Lower lobe of right lung (tissue), 2 donors: ENCODE data around the gene PLOD3. TPM values are rescaled to one million over a fixed set of nuclear protein-coding genes. Genes with fewer than 3 reads are reported as not detected.
"Not testable (repeated sequence)": the region's sequence is repeated elsewhere in the genome, so short reads cannot be mapped to it uniquely, and the experiment has no call there.

Experiments used
- ATAC-seq, 2 donors: fragments of 200-7000 bp; cut with Tn5 transposase; one replicate each; pipeline ENCODE4 v1.9.1; 2020 to 2022; ENCODE audit warnings: mild to moderate bottlenecking in 2 of 2, moderate library complexity in 2 of 2
- DNase-seq: peaks from one replicate; pipeline ENCODE4 v3.0.0-alpha.2; 2020
- H3K27ac ChIP-seq: fragments of 200-600 bp; one replicate; pipeline ENCODE4 v1.8.0; 2022
- H3K27me3 ChIP-seq: fragments of 200-600 bp; one replicate; pipeline ENCODE4 v1.8.0; 2022; ENCODE audit warnings: low read depth
- H3K36me3 ChIP-seq: fragments of 200-600 bp; one replicate; pipeline ENCODE4 v1.8.0; 2022; ENCODE audit warnings: mild to moderate bottlenecking
- H3K4me1 ChIP-seq: fragments of 200-600 bp; one replicate; pipeline ENCODE4 v1.8.0; 2022
- H3K4me3 ChIP-seq: fragments of 200-600 bp; one replicate; pipeline ENCODE4 v1.8.0; 2022; ENCODE audit warnings: mild to moderate bottlenecking
- H3K9me3 ChIP-seq: fragments of 200-600 bp; one replicate; pipeline ENCODE4 v1.8.0; 2022
- CTCF ChIP-seq: fragments of 200-600 bp; IDR thresholded peaks from one replicate; pipeline ENCODE4 v1.8.0; 2022; ENCODE audit warnings: antibody characterized with exemption, mild to moderate bottlenecking
- intact Hi-C: fragments of 100-400 bp; cut with DNase I; formaldehyde crosslinking; loops from one replicate; pipeline ENCODE4 v1.11.0; 2022
- long read RNA-seq: library from polyadenylated mRNA; unstranded; transcript quantifications from one replicate; pipeline ENCODE4 v2.0.0, GENCODE V29; 2021
- total RNA-seq: library from RNA; stranded (reverse); fragmentation: NEBNext Ultra II Directional; extraction: Animal tissue kit (Norgen Biotek cat#: 25700); gene quantifications from one replicate; pipeline ENCODE4 v1.2.1, GENCODE V29; 2021
- donor health status: DM: no; HTN: yes; CAD: no; lungs with severe emphysema.

The PLOD3 gene, protein sequence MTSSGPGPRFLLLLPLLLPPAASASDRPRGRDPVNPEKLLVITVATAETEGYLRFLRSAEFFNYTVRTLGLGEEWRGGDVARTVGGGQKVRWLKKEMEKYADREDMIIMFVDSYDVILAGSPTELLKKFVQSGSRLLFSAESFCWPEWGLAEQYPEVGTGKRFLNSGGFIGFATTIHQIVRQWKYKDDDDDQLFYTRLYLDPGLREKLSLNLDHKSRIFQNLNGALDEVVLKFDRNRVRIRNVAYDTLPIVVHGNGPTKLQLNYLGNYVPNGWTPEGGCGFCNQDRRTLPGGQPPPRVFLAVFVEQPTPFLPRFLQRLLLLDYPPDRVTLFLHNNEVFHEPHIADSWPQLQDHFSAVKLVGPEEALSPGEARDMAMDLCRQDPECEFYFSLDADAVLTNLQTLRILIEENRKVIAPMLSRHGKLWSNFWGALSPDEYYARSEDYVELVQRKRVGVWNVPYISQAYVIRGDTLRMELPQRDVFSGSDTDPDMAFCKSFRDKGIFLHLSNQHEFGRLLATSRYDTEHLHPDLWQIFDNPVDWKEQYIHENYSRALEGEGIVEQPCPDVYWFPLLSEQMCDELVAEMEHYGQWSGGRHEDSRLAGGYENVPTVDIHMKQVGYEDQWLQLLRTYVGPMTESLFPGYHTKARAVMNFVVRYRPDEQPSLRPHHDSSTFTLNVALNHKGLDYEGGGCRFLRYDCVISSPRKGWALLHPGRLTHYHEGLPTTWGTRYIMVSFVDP
- 87.9 TPM for total RNA-seq
- long read RNA-seq, transcript PLOD3-201 (19 exons, 2,920 nt), result major isoform, 33 of 87 reads
- long read RNA-seq, partial matches to known transcripts, result 47 of 87 reads
- long read RNA-seq, other reads (novel, unspliced or antisense), result 6 of 87 reads

GRCh38 chr7:101217388-101218235 is at the start of gene PLOD3, which contains the start of gene ZNHIT1:
Gene PLOD3 (minus strand): TSS chr7:101217581. CDS start chr7:101217274, 307 bp downstream.
Gene ZNHIT1 (plus strand): TSS chr7:101218165. CDS start chr7:101218196, 31 bp downstream.
- peak within 1 kb of the TSS; percentile 94 for H3K4me3 ChIP-seq
- peak; percentile 92 to 95 for ATAC-seq
- no peaks in the 10 kb centered on the region for H3K9me3 ChIP-seq
- TF ChIP-seq CTCF, result no peak
- peak; percentile 98 for DNase-seq
- no peaks in the 10 kb centered on the region for H3K27me3 ChIP-seq
- H3K4me1 ChIP-seq, result peaks cover 30% of the 10 kb centered on the region
- intact Hi-C loops, result no loop called here
- H3K27ac ChIP-seq, result peak within 1 kb of the TSS; percentile 93
- peaks cover 47% of the 10 kb centered on the region for H3K36me3 ChIP-seq

- H3K36me3 ChIP-seq, result no peaks in the 10 kb centered on the region
- DNase-seq (no peak), ATAC-seq (no peak)
- no peaks in the 10 kb centered on the region for H3K9me3 ChIP-seq
- no peak overlapping the region for H3K27ac ChIP-seq
- no peak for TF ChIP-seq CTCF
- H3K4me1 ChIP-seq, result no peaks in the 10 kb centered on the region
- no peak overlapping the region for H3K4me3 ChIP-seq
- intact Hi-C loops, result no loop called here
- peaks cover 17% of the 10 kb centered on the region for H3K27me3 ChIP-seq
Observed at GRCh38 chr7:101265622-101266516, 48.5 kb upstream of the PLOD3 start.

GRCh38 chr7:101264102-101264706 is 46.8 kb upstream of the PLOD3 start:
- ATAC-seq, H3K27ac ChIP-seq, H3K4me3 ChIP-seq, H3K4me1 ChIP-seq, H3K36me3 ChIP-seq, intact Hi-C loops, H3K9me3 ChIP-seq, DNase-seq: not testable (repeated sequence)
- H3K27me3 ChIP-seq, result peaks cover 18% of the 10 kb centered on the region

- intact Hi-C loops, result no loop called here
- Histone ChIP-seq H3K27me3 (peaks cover 11% of the 10 kb centered on the region), H3K36me3 (no peaks in the 10 kb centered on the region), H3K27ac (no peak overlapping the region), H3K9me3 (no peaks in the 10 kb centered on the region), H3K4me1 (no peaks in the 10 kb centered on the region), H3K4me3 (no peak overlapping the region)
- ATAC-seq (no peak), DNase-seq (no peak)
- TF ChIP-seq CTCF, result no peak
Observed at GRCh38 chr7:101258243-101258731, 40.9 kb upstream of the PLOD3 start.

- DNase-seq (no peak), ATAC-seq (no peak)
- intact Hi-C loops, result no loop called here
- no peak for TF ChIP-seq CTCF
- Histone ChIP-seq H3K9me3 (no peaks in the 10 kb centered on the region), H3K27me3 (peaks cover 3% of the 10 kb centered on the region), H3K4me3 (no peak overlapping the region), H3K4me1 (peaks cover 9% of the 10 kb centered on the region), H3K36me3 (peaks cover under 1% of the 10 kb centered on the region), H3K27ac (no peak overlapping the region)
Observed at GRCh38 chr7:101255796-101256195, 38.4 kb upstream of the PLOD3 start.

- H3K27ac ChIP-seq, intact Hi-C loops, DNase-seq, H3K27me3 ChIP-seq, H3K4me3 ChIP-seq, H3K9me3 ChIP-seq, ATAC-seq: not testable (repeated sequence)
- Histone ChIP-seq H3K4me1 (peaks cover 22% of the 10 kb centered on the region), H3K36me3 (peaks cover 24% of the 10 kb centered on the region)
Observed at GRCh38 chr7:101253199-101253598, 35.8 kb upstream of the PLOD3 start.
